WTC11 (cell line): ENCODE results near the gene FSTL3. TPM values are rescaled to one million over a fixed set of nuclear protein-coding genes. Genes with fewer than 3 reads are reported as not detected.

Experiments used
- ATAC-seq: fragments of 200-7000 bp; cut with Tn5 transposase; 2 replicates; pipeline ENCODE4 v1.10.0; 2021; ENCODE audit warnings: mild to moderate bottlenecking, moderate library complexity
- CTCF ChIA-PET: fragments of 300-600 bp; sonication (Branson Sonifier 250); formaldehyde crosslinking; loops from one replicate; lab custom pipeline; 2021; ENCODE audit warnings: antibody characterized with exemption; lab: Charles Lee
- POLR2A ChIA-PET: fragments of 350-600 bp; sonication (Branson Sonifier 250); formaldehyde crosslinking; loops from one replicate; lab custom pipeline; 2021; ENCODE audit warnings: antibody characterized with exemption; lab: Charles Lee
- DNase-seq: peaks from one replicate; pipeline ENCODE4 v3.0.0; 2021; ENCODE audit warnings: low spot score
- H3K27ac Mint-ChIP-seq: 2 replicates; pipeline ENCODE4 v1.8.0; 2021; ENCODE audit warnings: mixed read lengths
- H3K27me3 Mint-ChIP-seq: 2 replicates; pipeline ENCODE4 v1.8.0; 2021; ENCODE audit warnings: low read depth, mild to moderate bottlenecking, moderate library complexity, mixed read lengths
- H3K36me3 Mint-ChIP-seq: 2 replicates; pipeline ENCODE4 v1.8.0; 2021; ENCODE audit warnings: mixed read lengths
- H3K4me1 Mint-ChIP-seq: 2 replicates; pipeline ENCODE4 v1.8.0; 2022; ENCODE audit warnings: mixed read lengths
- H3K4me3 Mint-ChIP-seq: 2 replicates; pipeline ENCODE4 v1.8.0; 2021; ENCODE audit warnings: mild to moderate bottlenecking, moderate library complexity, mixed read lengths
- H3K9me3 Mint-ChIP-seq: 2 replicates; pipeline ENCODE4 v1.8.0; 2021; ENCODE audit warnings: mixed read lengths
- AR ChIP-seq: fragments of 250-450 bp; sonication (Bioruptor Pico); IDR thresholded peaks from 2 replicates; pipeline ENCODE4 v1.9.0; 2021; ENCODE audit warnings: mild to moderate bottlenecking
- CREB1 ChIP-seq: sonication (generic); formaldehyde crosslinking; IDR thresholded peaks from 2 replicates; pipeline ENCODE4 v1.8.0; 2023; ENCODE audit warnings: mild to moderate bottlenecking, missing genetic modification reagents
- CREM ChIP-seq: sonication (generic); formaldehyde crosslinking; IDR thresholded peaks from 2 replicates; pipeline ENCODE4 v1.8.1; 2022; ENCODE audit warnings: mild to moderate bottlenecking, missing genetic modification reagents, moderate library complexity
- E2F5 ChIP-seq: sonication (generic); formaldehyde crosslinking; IDR thresholded peaks from 2 replicates; pipeline ENCODE4 v1.8.1; 2022; ENCODE audit warnings: mild to moderate bottlenecking, moderate library complexity, missing genetic modification reagents
- FOXK1 ChIP-seq: sonication (generic); formaldehyde crosslinking; IDR thresholded peaks from 2 replicates; pipeline ENCODE4 v1.8.0; 2022; ENCODE audit warnings: mild to moderate bottlenecking, moderate library complexity, missing genetic modification reagents
- GABPB1 ChIP-seq: sonication (generic); formaldehyde crosslinking; IDR thresholded peaks from 2 replicates; pipeline ENCODE4 v1.8.1; 2023; ENCODE audit warnings: mild to moderate bottlenecking, missing genetic modification reagents
- GTF2I ChIP-seq: fragments of 250-450 bp; sonication (Bioruptor Pico); conservative IDR thresholded peaks from 2 replicates; pipeline ENCODE4 v1.4.0; 2021; ENCODE audit warnings: mild to moderate bottlenecking
- HMGA2 ChIP-seq: fragments of 250-450 bp; sonication (Bioruptor Pico); IDR thresholded peaks from 2 replicates; pipeline ENCODE4 v1.4.0; 2021; ENCODE audit warnings: mild to moderate bottlenecking, moderate library complexity
- JAZF1 ChIP-seq: fragments of 250-450 bp; sonication (Bioruptor Pico); IDR thresholded peaks from 2 replicates; pipeline ENCODE4 v1.9.0; 2021; ENCODE audit warnings: moderate library complexity, mild to moderate bottlenecking, inconsistent platforms
- KAT7 ChIP-seq: sonication (generic); formaldehyde crosslinking; IDR thresholded peaks from 2 replicates; pipeline ENCODE4 v1.8.1; 2023; ENCODE audit warnings: missing genetic modification reagents, mild to moderate bottlenecking, borderline replicate concordance
- MXD4 ChIP-seq: fragments of 250-450 bp; sonication (Bioruptor Pico); IDR thresholded peaks from 2 replicates; pipeline ENCODE4 v1.8.0; 2021; ENCODE audit warnings: mild to moderate bottlenecking, moderate library complexity, borderline replicate concordance
- OVOL2 ChIP-seq: fragments of 250-450 bp; sonication (Bioruptor Pico); IDR thresholded peaks from 2 replicates; pipeline ENCODE4 v1.9.0; 2021; ENCODE audit warnings: mild to moderate bottlenecking, borderline replicate concordance
- PRRX2 ChIP-seq: fragments of 250-450 bp; sonication (Bioruptor Pico); IDR thresholded peaks from 2 replicates; pipeline ENCODE4 v1.8.0; 2021; ENCODE audit warnings: mild to moderate bottlenecking
- SMAD3 ChIP-seq: sonication (generic); formaldehyde crosslinking; IDR thresholded peaks from 2 replicates; pipeline ENCODE4 v1.8.0; 2022; ENCODE audit warnings: missing genetic modification reagents, mild to moderate bottlenecking, borderline replicate concordance
- SOX15 ChIP-seq: fragments of 250-450 bp; sonication (Bioruptor Pico); IDR thresholded peaks from 2 replicates; pipeline ENCODE4 v1.9.0; 2021; ENCODE audit warnings: mild to moderate bottlenecking
- STAT6 ChIP-seq: sonication (generic); formaldehyde crosslinking; conservative IDR thresholded peaks from 2 replicates; pipeline ENCODE4 v1.8.1; 2023; ENCODE audit warnings: mild to moderate bottlenecking, low read depth, missing genetic modification reagents, moderate library complexity
- TCF7 ChIP-seq: sonication (generic); formaldehyde crosslinking; IDR thresholded peaks from 2 replicates; pipeline ENCODE4 v1.8.0; 2022; ENCODE audit warnings: mild to moderate bottlenecking, low read depth, missing genetic modification reagents, moderate library complexity
- TEAD1 ChIP-seq: sonication (generic); formaldehyde crosslinking; IDR thresholded peaks from 2 replicates; pipeline ENCODE4 v1.8.0; 2022; ENCODE audit warnings: mild to moderate bottlenecking, missing genetic modification reagents
- ZBTB21 ChIP-seq: sonication (generic); formaldehyde crosslinking; IDR thresholded peaks from 2 replicates; pipeline ENCODE4 v1.8.1; 2023; ENCODE audit warnings: mild to moderate bottlenecking, missing genetic modification reagents, borderline replicate concordance
- ZMAT4 ChIP-seq: fragments of 250-450 bp; sonication (Bioruptor Pico); IDR thresholded peaks from 2 replicates; pipeline ENCODE4 v1.9.0; 2021; ENCODE audit warnings: mild to moderate bottlenecking
- ZNF121 ChIP-seq: sonication (generic); formaldehyde crosslinking; IDR thresholded peaks from 2 replicates; pipeline ENCODE4 v1.8.0; 2023; ENCODE audit warnings: missing genetic modification reagents
- ZNF138 ChIP-seq: sonication (generic); formaldehyde crosslinking; conservative IDR thresholded peaks from 2 replicates; pipeline ENCODE4 v1.8.1; 2022; ENCODE audit warnings: mild to moderate bottlenecking, moderate library complexity, missing genetic modification reagents
- ZNF219 ChIP-seq: sonication (generic); formaldehyde crosslinking; IDR thresholded peaks from 2 replicates; pipeline ENCODE4 v1.8.0; 2023; ENCODE audit warnings: missing genetic modification reagents, mild to moderate bottlenecking, borderline replicate concordance
- ZNF416 ChIP-seq: fragments of 250-450 bp; sonication (Bioruptor Pico); IDR thresholded peaks from 2 replicates; pipeline ENCODE4 v1.9.0; 2021; ENCODE audit warnings: mild to moderate bottlenecking, inconsistent platforms
- total RNA-seq: library from RNA; stranded (reverse); gene quantifications from 3 replicates; pipeline ENCODE4 v1.2.3, GENCODE V29; 2021

FSTL3 gene
- total RNA-seq, 1 experiment from 2014 or later = 8.7 TPM

- Mint-ChIP-seq H3K27me3 (no peaks in the 10 kb centered on the region), H3K4me3 (no peak overlapping the region), H3K4me1 (no peaks in the 10 kb centered on the region), H3K36me3 (no peaks in the 10 kb centered on the region), H3K27ac (no peak overlapping the region), H3K9me3 (no peaks in the 10 kb centered on the region)
- no peak for DNase-seq
- ChIA-PET CTCF (interaction anchor here (0.7 to 1.5 kb wide), 2 partner anchors 15 to 555 kb away, joined by 3 read pairs; no protein-coding TSS in a partner anchor), POLR2A (no interaction called here)
- ATAC-seq = no peak
- peak; percentile 76; the same call in 1 of the 2 replicates for TF ChIP-seq GTF2I (CRISPR knock-in tag)
- TF ChIP-seq TCF7 (CRISPR knock-in tag) = no peak
Observed at GRCh38 chr19:688992-689391, 12.8 kb downstream of the FSTL3 start.

- TF ChIP-seq FOXK1 (no peak), SMAD3 (CRISPR knock-in tag) (no peak), SOX15 (CRISPR knock-in tag) (no peak), OVOL2 (no peak), PRRX2 (CRISPR knock-in tag) (no peak), TEAD1 (CRISPR knock-in tag) (no peak), HMGA2 (CRISPR knock-in tag) (no peak), GABPB1 (CRISPR knock-in tag) (no peak), STAT6 (CRISPR knock-in tag) (no peak), JAZF1 (CRISPR knock-in tag) (no peak), ZNF138 (CRISPR knock-in tag) (no peak), CREB1 (CRISPR knock-in tag) (no peak), CREM (CRISPR knock-in tag) (no peak), ZBTB21 (CRISPR knock-in tag) (no peak), ZNF219 (no peak), MXD4 (CRISPR knock-in tag) (no peak), KAT7 (CRISPR knock-in tag) (no peak)
- no peaks in the 10 kb centered on the region for H3K9me3 Mint-ChIP-seq
- no peak overlapping the region for H3K27ac Mint-ChIP-seq
- H3K4me1 Mint-ChIP-seq = no peaks in the 10 kb centered on the region
- no peak for DNase-seq
- no peak overlapping the region for H3K4me3 Mint-ChIP-seq
- H3K36me3 Mint-ChIP-seq = no peaks in the 10 kb centered on the region
- POLR2A ChIA-PET = no interaction called here
- H3K27me3 Mint-ChIP-seq = no peaks in the 10 kb centered on the region
- ATAC-seq = no peak
- CTCF ChIA-PET = interaction anchor here (0.7 to 1.5 kb wide), 4 partner anchors 10 to 291 kb away, joined by 3 to 4 read pairs (median 4); no protein-coding TSS in a partner anchor
Observed at GRCh38 chr19:690203-690602, 14.0 kb downstream of the FSTL3 start.

- no peak for DNase-seq
- Mint-ChIP-seq H3K27ac (no peak overlapping the region), H3K4me1 (0 out of 2 replicates have a peak, but pooled peaks cover 2% of the 10 kb centered on the region), H3K27me3 (no peaks in the 10 kb centered on the region)
- CTCF ChIA-PET = interaction anchor here (1.3 to 1.6 kb wide), 2 partner anchors 9 to 14 kb away, joined by 3 to 5 read pairs; no protein-coding TSS in a partner anchor
- TF ChIP-seq ZNF121 (CRISPR knock-in tag) (no peak), TEAD1 (CRISPR knock-in tag) (no peak), E2F5 (CRISPR knock-in tag) (no peak), ZMAT4 (no peak), AR (CRISPR knock-in tag) (no peak), ZNF416 (CRISPR knock-in tag) (no peak)
- TF ChIP-seq, all 79 proteins: peak for 0
- Mint-ChIP-seq H3K4me3 (no peak overlapping the region), H3K36me3 (no peaks in the 10 kb centered on the region), H3K9me3 (no peaks in the 10 kb centered on the region)
- POLR2A ChIA-PET = interaction anchor here (0.7 kb wide), 1 partner anchor 76 kb away, joined by 3 read pairs; no protein-coding TSS in a partner anchor
- ATAC-seq = no peak
Observed at GRCh38 chr19:694481-695351, 18.5 kb downstream of the FSTL3 start.
